ENCODE measurements around the gene RXRB.
"Not testable (repeated sequence)": the region's sequence is repeated elsewhere in the genome, so short reads cannot be mapped to it uniquely, and the experiment has no call there.

The RXRB gene

DNA sequence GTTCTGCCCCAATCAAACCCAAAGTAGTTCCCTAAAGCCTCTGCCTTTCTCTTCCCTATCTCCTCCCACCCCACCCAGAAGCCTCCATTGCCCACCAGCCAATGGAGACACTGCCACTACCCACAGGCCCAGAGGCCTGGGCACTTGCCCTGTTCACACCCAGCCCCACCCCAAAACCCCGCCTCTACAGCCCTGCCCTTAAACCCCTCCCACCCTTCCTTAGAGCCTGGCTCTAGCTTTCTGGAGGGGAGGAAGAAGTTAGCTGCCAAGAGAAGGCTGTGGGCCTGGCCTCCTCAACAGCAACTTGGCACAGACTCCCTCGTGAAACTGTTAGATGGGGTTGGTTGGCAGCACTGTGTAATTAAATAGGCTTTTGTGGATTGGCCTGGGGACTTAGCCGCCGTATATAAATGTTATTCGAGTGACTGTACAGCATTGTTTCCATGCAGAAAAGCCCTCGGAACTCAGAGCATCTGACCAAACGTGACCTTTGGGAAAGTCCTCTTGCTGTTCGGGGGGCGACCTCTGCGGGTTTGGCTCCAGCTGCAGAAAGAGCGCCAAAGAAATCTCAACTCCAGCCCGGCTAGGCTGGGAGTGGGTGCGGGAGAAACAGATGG, 39.6 kb downstream of the RXRB start:
- DNase-seq, result no peak

DNA sequence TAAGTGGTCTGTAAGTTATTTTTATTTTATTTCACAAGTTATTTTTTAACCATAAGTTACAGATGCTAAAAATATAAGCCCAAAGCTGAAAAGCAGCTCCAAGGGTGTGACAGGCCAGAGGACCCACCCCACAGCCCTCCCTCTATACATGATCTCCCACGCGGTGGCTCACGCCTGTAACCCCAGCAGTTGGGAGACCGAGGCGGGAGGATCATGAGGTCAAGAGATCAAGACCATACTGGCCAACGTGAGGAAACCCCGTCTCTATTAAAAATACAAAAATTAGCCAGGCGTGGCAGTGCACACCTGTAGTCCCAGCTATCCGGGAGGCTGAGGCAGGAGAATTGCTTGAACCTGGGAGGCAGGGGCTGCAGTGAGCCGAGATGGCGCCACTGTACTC, 40.4 kb downstream of the RXRB start:
- no peak for DNase-seq

- no peak for DNase-seq
Observed at GRCh38 chr6:33156964-33157363, 43.5 kb downstream of the RXRB start.

GRCh38 chr6:33156561-33156960, 43.9 kb downstream of the RXRB start:
- no peak for DNase-seq

- no peak for DNase-seq
Observed at GRCh38 chr6:33154349-33154748, 46.1 kb downstream of the RXRB start.

GRCh38 chr6:33151050-33151449, 49.4 kb downstream of the RXRB start:
- no peak for DNase-seq

- DNase-seq, result not testable (repeated sequence)
Observed at GRCh38 chr6:33150560-33150959, 49.9 kb downstream of the RXRB start.

GRCh38 chr6:33147807-33148666, 52.4 kb downstream of the RXRB start:
- peak; percentile 45 for DNase-seq

DNA sequence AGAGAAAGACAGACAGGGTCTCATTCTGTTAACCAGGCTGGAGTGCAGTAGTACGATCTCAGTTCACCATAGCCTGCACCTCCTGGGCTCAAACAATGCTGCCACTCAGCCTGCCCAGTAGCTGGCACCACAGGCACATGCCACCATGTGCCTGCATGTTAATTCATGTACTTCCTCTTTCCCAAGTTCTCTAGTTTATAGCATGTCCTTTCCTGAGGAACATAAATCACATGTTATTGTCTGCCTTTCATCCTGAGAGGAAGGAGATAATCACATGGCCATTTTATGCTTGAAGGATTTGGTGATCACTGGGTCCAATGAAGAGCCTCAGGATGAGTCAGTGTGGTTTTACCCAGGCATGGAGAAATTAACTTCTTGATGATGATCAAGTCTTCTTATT, 56.1 kb downstream of the RXRB start:
- no peak for DNase-seq

Measured in retina (tissue), 1 donor.